GM19467 (cell line): ENCODE measurements around the gene KRTAP4-2.
"Not testable (repeated sequence)": the region's sequence is repeated elsewhere in the genome, so short reads cannot be mapped to it uniquely, and the experiment has no call there.

Experiments
- ATAC-seq: cut with Tn5 transposase; IDR thresholded peaks from one replicate; pipeline ENCODE4 v1.9.1; 2021; ENCODE audit warnings: mild to moderate bottlenecking, moderate library complexity; ENCODE audit not compliant: unreplicated experiment

KRTAP4-2 gene

GRCh38 chr17:41167561-41167960 is 10.5 kb downstream of the KRTAP4-2 start:
- no peak for ATAC-seq

- no peak for ATAC-seq
Measured at GRCh38 chr17:41163828-41164227, 14.2 kb downstream of the KRTAP4-2 start.

- no peak for ATAC-seq
Measured at GRCh38 chr17:41160648-41161047, 17.4 kb downstream of the KRTAP4-2 start, which contains the start of gene KRTAP4-4. Gene KRTAP4-4 (minus strand): TSS chr17:41160748. CDS start chr17:41160691, 57 bp downstream.

- not testable (repeated sequence) for ATAC-seq
Measured at GRCh38 chr17:41160190-41160589, 17.8 kb downstream of the KRTAP4-2 start.

DNA sequence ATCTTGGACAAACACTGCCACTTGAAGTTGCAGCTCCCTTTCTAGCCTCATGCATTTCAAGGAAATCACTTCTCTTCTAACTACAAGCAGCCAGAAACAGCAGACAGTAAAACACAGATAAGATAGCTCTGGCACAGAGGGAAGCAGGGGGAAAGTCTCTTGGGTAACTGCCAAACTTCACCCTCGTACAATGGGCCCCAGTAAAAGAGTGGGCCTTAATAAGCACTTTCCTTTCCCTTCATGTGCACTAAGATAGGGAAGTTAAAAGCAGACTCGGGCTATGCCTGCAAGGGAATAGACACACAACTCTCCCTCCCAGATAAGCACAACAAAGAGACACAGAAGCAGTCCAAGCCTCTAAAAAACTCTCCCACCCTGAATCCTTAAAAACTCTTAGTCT is 24.2 kb downstream of the KRTAP4-2 start:
- no peak for ATAC-seq

DNA sequence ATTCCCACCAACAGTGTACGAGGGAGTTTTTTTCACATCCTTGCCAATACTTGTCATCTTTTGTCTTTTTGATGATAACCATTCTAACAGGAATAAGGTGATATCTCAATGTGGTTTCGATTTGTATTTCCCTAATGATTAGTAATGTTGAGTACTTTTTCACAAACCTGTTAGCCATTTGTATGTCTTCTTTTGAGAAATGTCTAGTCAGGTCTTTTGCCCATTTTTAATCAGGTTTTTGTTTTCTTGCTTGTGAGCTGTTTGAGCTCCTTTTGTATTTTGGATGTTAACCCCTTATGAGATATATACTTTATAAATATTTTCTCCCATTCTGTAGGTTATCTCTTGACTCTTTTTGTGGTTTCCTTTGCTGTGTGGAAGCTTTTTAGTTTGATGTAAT is 26.5 kb downstream of the KRTAP4-2 start:
- no peak for ATAC-seq

- no peak for ATAC-seq
Measured at GRCh38 chr17:41150026-41150425, 28.0 kb downstream of the KRTAP4-2 start.

DNA sequence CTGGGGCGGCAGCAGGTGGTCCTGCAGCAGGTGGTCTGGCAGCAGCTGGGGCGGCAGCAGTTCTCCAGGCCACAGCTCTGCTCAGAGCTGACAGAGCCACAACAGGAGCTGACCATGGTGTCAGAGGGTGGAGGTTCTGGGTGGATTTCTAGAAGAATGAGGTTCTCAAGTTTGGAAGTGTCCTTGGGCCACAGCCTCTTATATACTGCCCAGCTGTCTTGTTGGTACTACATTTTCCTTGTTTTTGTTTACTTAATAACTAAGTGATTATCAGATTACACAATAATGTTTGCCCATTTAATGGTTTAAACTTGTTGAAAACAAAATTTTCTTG is 28.4 kb downstream of the KRTAP4-2 start, which contains the start of gene KRTAP4-5:
KRTAP4-5 (minus strand) TSS at position 174 of the 334 bp plus-strand sequence; CDS start at position 116, 58 bp downstream.
- ATAC-seq, result no peak

DNA sequence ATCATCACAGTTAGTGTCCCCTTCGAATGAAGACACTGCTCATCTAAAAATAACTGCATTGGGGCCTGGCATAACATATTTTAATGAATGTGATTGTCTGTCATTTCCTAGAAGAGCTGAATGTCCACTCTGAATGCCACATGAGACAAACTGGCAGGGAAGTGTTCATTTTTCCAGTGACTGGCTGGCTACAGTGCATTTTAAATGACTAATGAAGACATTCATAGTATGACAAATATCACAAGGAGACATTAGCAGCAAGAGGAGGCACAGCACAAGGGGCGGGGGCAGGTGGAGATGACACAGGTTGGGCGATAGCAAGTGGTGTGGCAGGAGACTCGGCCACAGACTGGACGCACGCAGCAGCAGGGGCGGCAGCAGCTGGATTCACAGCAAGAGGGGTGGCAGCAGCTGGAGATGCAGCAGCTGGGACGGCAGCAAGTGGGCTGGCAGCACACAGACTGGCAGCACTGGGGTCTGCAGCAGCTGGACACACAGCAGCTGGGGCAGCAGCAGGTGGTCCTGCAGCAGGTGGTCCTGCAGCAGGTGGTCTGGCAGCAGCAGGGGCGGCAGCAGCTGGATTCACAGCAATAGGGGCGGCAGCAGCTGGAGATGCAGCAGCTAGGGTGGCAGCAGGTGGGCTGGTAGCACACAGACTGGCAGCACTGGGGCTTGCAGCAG is 28.9 kb downstream of the KRTAP4-2 start:
- not testable (repeated sequence) for ATAC-seq

- no peak for ATAC-seq
Measured at GRCh38 chr17:41147531-41148204, 30.4 kb downstream of the KRTAP4-2 start.

DNA sequence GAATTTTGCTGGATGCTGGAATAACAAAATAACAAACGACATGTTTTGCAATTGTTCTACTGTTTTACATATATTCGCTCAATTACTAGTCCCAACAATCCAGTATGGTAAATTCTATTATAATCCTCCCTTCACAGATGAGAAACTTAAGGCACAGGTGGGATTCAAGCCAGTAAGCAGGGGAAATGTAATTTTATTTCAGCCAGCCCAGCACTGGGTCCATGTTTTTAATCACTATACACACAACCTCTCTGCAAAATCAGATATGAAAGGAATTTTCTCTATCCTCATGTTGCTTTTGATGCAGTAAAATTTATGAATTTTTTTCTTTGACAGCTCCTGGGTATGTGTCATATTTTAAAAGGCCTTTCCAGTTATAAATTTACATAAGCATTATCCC is 32.8 kb downstream of the KRTAP4-2 start:
- ATAC-seq, result no peak

- no peak for ATAC-seq
Measured at GRCh38 chr17:41144846-41145245, 33.2 kb downstream of the KRTAP4-2 start.

- ATAC-seq, result no peak
Measured at GRCh38 chr17:41141361-41141760, 36.7 kb downstream of the KRTAP4-2 start.

DNA sequence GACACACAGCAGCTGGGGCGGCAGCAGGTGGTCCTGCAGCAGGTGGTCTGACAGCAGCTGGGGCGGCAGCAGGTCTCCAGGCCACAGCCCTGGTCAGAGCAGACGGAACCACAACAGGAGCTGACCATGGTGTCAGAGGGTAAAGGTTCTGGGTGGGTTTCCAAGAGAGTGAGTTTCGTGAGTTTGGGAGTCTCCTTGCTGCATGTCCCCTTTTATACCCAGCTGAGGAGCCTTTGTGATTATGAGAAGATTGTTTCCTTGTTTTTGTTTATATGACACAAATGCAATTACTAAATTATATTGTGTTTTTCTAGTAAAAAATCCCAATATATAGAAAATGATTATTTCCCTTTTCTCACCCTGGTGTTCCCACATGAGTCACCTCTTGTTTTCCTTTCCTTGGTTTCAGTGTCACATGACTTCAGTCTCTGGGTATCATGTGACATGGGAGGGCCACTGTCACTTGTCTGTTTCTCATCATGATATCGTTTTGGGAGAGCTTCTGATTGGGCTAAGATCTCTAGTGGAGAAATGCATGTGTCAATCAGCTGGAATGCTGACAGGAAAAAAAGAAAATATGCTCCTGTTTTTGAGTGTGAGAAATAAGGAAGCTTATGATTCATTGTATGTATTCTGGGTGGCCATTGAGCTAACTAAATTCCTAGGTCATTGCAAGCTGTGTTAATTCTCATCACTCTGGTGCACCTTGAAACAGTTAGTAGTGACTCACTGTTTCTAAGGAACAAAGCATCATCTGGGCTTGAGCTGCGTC is 37.5 kb downstream of the KRTAP4-2 start, which contains the start of gene KRTAP4-6:
KRTAP4-6 (minus strand) TSS at position 185 of the 772 bp plus-strand sequence; CDS start at position 128, 57 bp downstream.
- ATAC-seq, result no peak

DNA sequence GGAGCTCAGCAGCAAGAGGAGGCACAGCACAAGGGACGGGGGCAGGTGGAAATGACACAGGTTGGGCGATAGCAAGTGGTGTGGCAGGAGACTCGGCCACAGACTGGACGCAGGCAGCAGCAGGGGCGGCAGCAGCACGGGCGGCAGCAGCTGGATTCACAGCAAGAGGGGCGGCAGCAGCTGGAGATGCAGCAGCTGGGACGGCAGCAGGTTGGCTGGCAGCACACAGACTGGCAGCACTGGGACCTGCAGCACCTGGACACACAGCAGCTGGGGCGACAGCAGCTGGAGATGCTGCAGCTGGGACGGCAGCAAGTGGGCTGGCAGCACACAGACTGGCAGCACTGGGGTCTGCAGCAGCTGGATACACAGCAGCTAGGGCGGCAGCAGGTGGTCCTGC is 38.2 kb downstream of the KRTAP4-2 start:
- ATAC-seq, result not testable (repeated sequence)

DNA sequence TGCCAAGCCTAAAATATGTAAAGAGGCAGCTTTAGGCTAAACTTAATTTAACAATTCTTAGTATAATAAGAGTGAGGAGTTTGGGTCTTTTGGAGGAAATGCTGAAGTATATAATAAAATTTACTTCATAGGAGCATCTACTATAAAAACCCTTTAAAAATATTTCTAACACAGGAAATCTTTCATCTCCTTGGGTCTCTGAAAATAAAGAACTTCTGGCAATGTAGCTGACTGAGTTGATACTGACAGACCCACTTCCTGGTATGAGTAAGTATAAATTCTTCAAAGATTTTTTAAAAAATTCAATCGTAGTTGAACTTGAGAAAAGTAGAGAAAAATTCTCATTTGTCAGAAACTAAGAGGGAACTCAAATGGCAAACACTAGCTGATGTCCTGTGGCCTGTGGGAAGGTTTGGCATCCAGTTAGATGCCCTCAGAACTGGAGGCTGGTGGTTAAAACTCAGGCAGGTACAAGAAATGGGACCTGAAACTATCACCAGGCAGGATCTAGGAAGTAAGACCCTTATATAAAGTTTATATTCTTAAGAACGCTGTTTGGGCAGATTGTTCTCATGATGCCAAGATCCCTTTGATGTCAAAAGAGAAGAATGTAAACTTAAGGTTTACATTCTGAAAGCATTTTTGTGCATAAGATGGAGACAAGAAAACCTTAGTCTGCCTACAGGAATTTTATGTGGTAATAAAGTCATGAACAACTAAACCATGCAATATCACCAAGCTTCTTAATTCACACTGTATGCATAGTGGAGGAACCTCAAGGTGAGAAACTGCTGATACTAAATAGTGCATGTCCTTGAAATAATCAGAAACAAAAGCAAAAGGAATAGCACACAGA is 43.9 kb downstream of the KRTAP4-2 start:
- ATAC-seq, result no peak

- ATAC-seq, result no peak
Measured at GRCh38 chr17:41131979-41132378, 46.0 kb downstream of the KRTAP4-2 start.
